ENCODE results near the gene SNX25. TPM values are rescaled to one million over a fixed set of nuclear protein-coding genes. Genes with fewer than 3 reads are reported as not detected.
A peak's percentile ranks its signal among the peaks of the same experiment; 100 is the strongest.

SNX25 gene
- total RNA-seq, 1 donor from 2014 or later, result 27.5 TPM

DNA sequence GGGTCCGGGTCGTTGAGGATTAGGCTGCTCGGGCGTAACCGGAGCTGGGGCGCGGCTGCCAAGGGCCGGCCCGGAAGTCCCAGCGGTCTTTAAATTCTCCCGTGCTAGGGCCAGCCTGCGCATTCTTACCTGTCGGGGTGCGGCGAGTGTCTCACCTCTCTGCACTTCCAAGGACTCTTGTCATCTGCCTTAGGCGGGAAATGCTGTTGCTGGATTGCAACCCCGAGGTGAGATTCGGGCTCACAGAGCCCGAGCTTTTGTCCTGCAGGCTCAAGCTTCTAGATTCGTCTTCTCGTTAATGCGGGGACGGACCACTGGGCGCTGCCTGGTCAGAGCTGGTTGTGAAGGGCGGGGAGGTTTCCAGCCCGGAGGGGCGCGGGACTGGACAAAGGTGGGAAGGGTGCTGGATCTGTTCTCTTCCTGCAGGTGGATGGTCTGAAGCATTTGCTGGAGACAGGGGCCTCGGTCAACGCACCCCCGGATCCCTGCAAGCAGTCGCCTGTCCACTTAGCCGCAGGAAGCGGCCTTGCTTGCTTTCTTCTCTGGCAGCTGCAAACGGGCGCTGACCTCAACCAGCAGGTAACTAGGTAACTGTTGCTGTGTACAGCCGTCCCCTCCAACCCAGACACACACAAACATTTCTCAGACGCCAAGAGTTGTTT, 187.5 kb downstream of the SNX25 start, which contains the start of gene ANKRD37:
Gene ANKRD37, plus strand, starts transcription at position 118 of the 662 bp plus-strand sequence. Its CDS starts 83 bp downstream, at position 201.
- peaks cover 7% of the 10 kb centered on the region for H3K9me3 Mint-ChIP-seq (ENCODE audit: unreplicated experiment)
- H3K27me3 Mint-ChIP-seq (ENCODE audit: unreplicated experiment), result peaks cover 9% of the 10 kb centered on the region
- peak; percentile 45 for DNase-seq

DNA sequence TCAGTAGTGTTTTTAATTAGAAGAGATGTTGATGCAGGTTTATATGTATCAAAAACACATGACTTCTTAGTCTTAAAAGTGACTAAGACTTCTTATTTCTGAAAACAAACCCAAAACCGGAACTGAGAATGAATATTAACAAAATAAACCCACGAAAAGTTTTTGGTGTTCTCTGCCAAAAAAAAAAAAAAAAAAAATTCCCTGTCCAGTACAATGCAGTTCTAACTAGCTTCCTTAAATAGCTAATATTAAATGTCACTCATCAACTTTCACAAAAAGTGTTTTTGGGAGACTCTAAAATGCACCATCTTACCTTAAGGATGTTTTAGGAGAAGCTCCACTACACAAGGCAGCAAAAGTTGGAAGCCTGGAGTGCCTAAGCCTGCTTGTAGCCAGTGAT, 189.2 kb downstream of the SNX25 start:
- TF ChIP-seq, protein P1, sequence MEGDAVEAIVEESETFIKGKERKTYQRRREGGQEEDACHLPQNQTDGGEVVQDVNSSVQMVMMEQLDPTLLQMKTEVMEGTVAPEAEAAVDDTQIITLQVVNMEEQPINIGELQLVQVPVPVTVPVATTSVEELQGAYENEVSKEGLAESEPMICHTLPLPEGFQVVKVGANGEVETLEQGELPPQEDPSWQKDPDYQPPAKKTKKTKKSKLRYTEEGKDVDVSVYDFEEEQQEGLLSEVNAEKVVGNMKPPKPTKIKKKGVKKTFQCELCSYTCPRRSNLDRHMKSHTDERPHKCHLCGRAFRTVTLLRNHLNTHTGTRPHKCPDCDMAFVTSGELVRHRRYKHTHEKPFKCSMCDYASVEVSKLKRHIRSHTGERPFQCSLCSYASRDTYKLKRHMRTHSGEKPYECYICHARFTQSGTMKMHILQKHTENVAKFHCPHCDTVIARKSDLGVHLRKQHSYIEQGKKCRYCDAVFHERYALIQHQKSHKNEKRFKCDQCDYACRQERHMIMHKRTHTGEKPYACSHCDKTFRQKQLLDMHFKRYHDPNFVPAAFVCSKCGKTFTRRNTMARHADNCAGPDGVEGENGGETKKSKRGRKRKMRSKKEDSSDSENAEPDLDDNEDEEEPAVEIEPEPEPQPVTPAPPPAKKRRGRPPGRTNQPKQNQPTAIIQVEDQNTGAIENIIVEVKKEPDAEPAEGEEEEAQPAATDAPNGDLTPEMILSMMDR (IDR thresholded peaks at IDR 0.05; ENCODE audit: partially characterized antibody, unreplicated experiment), result no peak
- no peak for DNase-seq
- Mint-ChIP-seq H3K4me1 (ENCODE audit: low read depth, unreplicated experiment) (peaks cover 13% of the 10 kb centered on the region), H3K4me3 (ENCODE audit: unreplicated experiment) (no peak overlapping the region), H3K27ac (ENCODE audit: unreplicated experiment) (no peak overlapping the region), H3K27me3 (ENCODE audit: unreplicated experiment) (peaks cover 9% of the 10 kb centered on the region), H3K36me3 (ENCODE audit: unreplicated experiment) (no peaks in the 10 kb centered on the region), H3K9me3 (ENCODE audit: unreplicated experiment) (peaks cover 7% of the 10 kb centered on the region)

More for the DNA sequence above, 187.5 kb downstream of the SNX25 start, which contains the start of gene ANKRD37:
- no peaks in the 10 kb centered on the region for H3K36me3 Mint-ChIP-seq (ENCODE audit: unreplicated experiment)
- peak within 1 kb of the TSS; percentile 85 for H3K27ac Mint-ChIP-seq (ENCODE audit: unreplicated experiment)
- TF ChIP-seq, protein P1 (IDR thresholded peaks at IDR 0.05; ENCODE audit: partially characterized antibody, unreplicated experiment), result no peak
- H3K4me1 Mint-ChIP-seq (ENCODE audit: low read depth, unreplicated experiment), result peaks cover 8% of the 10 kb centered on the region
- H3K4me3 Mint-ChIP-seq (ENCODE audit: unreplicated experiment), result peak within 1 kb of the TSS; percentile 88

DNA sequence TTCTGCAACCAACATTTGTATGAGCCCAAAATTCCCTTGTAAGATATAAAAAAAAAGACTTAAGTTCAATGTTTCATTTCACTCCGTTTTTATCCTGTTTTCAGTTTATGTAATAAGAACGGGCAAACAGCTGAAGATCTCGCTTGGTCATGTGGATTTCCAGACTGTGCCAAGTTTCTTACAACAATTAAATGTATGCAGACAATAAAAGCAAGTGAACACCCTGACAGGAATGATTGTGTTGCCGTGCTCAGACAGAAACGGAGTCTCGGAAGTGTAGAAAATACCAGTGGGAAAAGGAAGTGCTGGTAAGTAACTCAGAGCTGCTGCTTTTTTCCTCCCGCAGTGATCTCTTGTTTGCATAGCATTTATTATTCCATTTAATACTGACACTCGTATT, 190.1 kb downstream of the SNX25 start:
- DNase-seq, result no peak
- no peaks in the 10 kb centered on the region for H3K36me3 Mint-ChIP-seq (ENCODE audit: unreplicated experiment)
- peaks cover 7% of the 10 kb centered on the region for H3K27me3 Mint-ChIP-seq (ENCODE audit: unreplicated experiment)
- H3K4me3 Mint-ChIP-seq (ENCODE audit: unreplicated experiment), result no peak overlapping the region
- peaks cover 14% of the 10 kb centered on the region for H3K4me1 Mint-ChIP-seq (ENCODE audit: low read depth, unreplicated experiment)
- TF ChIP-seq, protein P1 (IDR thresholded peaks at IDR 0.05; ENCODE audit: partially characterized antibody, unreplicated experiment), result no peak
- H3K9me3 Mint-ChIP-seq (ENCODE audit: unreplicated experiment), result peaks cover 9% of the 10 kb centered on the region
- no peak overlapping the region for H3K27ac Mint-ChIP-seq (ENCODE audit: unreplicated experiment)

DNA sequence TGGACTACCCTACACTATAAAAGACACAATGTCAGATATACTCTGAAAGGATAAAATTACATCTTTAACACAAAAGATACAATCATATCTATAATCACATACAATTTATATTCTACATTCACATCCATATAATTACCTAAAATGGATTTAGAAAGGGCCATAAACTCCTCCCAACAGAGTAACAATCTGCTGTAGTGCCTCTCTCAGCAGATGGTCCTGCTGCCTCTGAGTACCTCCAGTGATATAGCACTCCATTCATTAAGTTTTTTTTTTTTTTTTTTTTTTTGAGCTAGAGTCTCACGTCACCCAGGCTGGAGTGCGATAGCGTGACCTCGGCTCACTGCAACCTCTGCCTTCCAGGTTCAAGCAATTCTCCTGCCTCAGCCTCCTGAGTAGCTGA, 194.6 kb downstream of the SNX25 start:
- Mint-ChIP-seq H3K4me1 (ENCODE audit: low read depth, unreplicated experiment) (peaks cover 8% of the 10 kb centered on the region), H3K36me3 (ENCODE audit: unreplicated experiment) (no peaks in the 10 kb centered on the region), H3K9me3 (ENCODE audit: unreplicated experiment) (peaks cover 2% of the 10 kb centered on the region), H3K4me3 (ENCODE audit: unreplicated experiment) (peak overlapping the region; percentile 69), H3K27me3 (ENCODE audit: unreplicated experiment) (no peaks in the 10 kb centered on the region), H3K27ac (ENCODE audit: unreplicated experiment) (peak overlapping the region; percentile 93)
- TF ChIP-seq, protein P1 (IDR thresholded peaks at IDR 0.05; ENCODE audit: partially characterized antibody, unreplicated experiment), result no peak
- DNase-seq, result no peak

DNA sequence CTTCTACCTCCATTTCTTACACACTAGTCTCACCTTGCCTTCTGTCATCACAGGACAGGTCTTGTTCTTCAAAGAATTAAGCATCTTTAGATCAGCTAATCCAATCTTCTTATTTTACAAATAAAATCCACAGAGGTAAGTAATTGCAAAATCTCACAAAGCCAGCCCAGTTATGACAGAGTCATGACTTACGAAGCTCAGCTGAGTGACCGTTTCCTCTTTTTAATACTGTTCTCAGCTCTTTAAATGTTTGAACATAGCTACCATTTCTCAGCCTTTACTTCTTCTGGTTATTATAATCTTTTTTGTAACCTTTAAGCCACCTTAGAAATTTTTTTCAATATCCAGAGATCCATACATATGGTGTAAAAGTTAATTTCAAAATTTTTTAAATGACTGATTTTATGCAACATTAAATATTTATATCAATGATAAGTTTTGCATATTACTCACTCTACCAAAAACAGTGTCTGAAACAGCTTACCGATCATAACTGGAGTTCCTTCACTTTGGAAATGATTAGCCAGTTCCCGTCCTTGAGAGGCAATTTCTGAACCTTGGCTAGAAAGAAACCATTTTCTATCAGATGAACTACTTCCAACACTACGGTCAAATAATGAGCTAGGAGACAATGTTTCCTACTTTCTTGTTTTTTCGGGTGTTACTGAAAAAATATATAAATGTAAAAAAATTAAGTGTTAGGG, 196.1 kb downstream of the SNX25 start:
- Mint-ChIP-seq H3K4me3 (ENCODE audit: unreplicated experiment) (no peak overlapping the region), H3K4me1 (ENCODE audit: low read depth, unreplicated experiment) (peaks cover 8% of the 10 kb centered on the region), H3K27me3 (ENCODE audit: unreplicated experiment) (no peaks in the 10 kb centered on the region), H3K36me3 (ENCODE audit: unreplicated experiment) (peaks cover 4% of the 10 kb centered on the region), H3K9me3 (ENCODE audit: unreplicated experiment) (peaks cover 2% of the 10 kb centered on the region), H3K27ac (ENCODE audit: unreplicated experiment) (peak overlapping the region; percentile 5)
- TF ChIP-seq, protein P1 (IDR thresholded peaks at IDR 0.05; ENCODE audit: partially characterized antibody, unreplicated experiment), result no peak
- no peak for DNase-seq

All from glutamatergic neuron (in vitro differentiated cells).